WTC11 (cell line): ENCODE measurements around the gene PLEK. TPM values are rescaled to one million over a fixed set of nuclear protein-coding genes. Genes with fewer than 3 reads are reported as not detected.

Source experiments
- ATAC-seq: fragments of 200-7000 bp; cut with Tn5 transposase; 2 replicates; pipeline ENCODE4 v1.10.0; 2021; ENCODE audit warnings: mild to moderate bottlenecking, moderate library complexity
- CTCF ChIA-PET: fragments of 300-600 bp; sonication (Branson Sonifier 250); formaldehyde crosslinking; loops from one replicate; lab custom pipeline; 2021; ENCODE audit warnings: antibody characterized with exemption; lab: Charles Lee
- POLR2A ChIA-PET: fragments of 350-600 bp; sonication (Branson Sonifier 250); formaldehyde crosslinking; loops from one replicate; lab custom pipeline; 2021; ENCODE audit warnings: antibody characterized with exemption; lab: Charles Lee
- DNase-seq: peaks from one replicate; pipeline ENCODE4 v3.0.0; 2021; ENCODE audit warnings: low spot score
- H3K27ac Mint-ChIP-seq: 2 replicates; pipeline ENCODE4 v1.8.0; 2021; ENCODE audit warnings: mixed read lengths
- H3K27me3 Mint-ChIP-seq: 2 replicates; pipeline ENCODE4 v1.8.0; 2021; ENCODE audit warnings: low read depth, mild to moderate bottlenecking, moderate library complexity, mixed read lengths
- H3K36me3 Mint-ChIP-seq: 2 replicates; pipeline ENCODE4 v1.8.0; 2021; ENCODE audit warnings: mixed read lengths
- H3K4me1 Mint-ChIP-seq: 2 replicates; pipeline ENCODE4 v1.8.0; 2022; ENCODE audit warnings: mixed read lengths
- H3K4me3 Mint-ChIP-seq: 2 replicates; pipeline ENCODE4 v1.8.0; 2021; ENCODE audit warnings: mild to moderate bottlenecking, moderate library complexity, mixed read lengths
- H3K9me3 Mint-ChIP-seq: 2 replicates; pipeline ENCODE4 v1.8.0; 2021; ENCODE audit warnings: mixed read lengths
- E2F1 ChIP-seq: sonication (generic); formaldehyde crosslinking; IDR thresholded peaks from 2 replicates; pipeline ENCODE4 v1.8.0; 2022; ENCODE audit warnings: mild to moderate bottlenecking, missing genetic modification reagents
- ERG ChIP-seq: fragments of 250-450 bp; sonication (Bioruptor Pico); IDR thresholded peaks from 2 replicates; pipeline ENCODE4 v1.8.0; 2021; ENCODE audit warnings: mild to moderate bottlenecking
- ESRRA ChIP-seq: sonication (generic); formaldehyde crosslinking; IDR thresholded peaks from 2 replicates; pipeline ENCODE4 v1.8.1; 2022; ENCODE audit warnings: mild to moderate bottlenecking, missing genetic modification reagents, borderline replicate concordance
- FOXJ3 ChIP-seq: sonication (generic); formaldehyde crosslinking; IDR thresholded peaks from 2 replicates; pipeline ENCODE4 v1.9.0; 2021; ENCODE audit warnings: missing genetic modification reagents, mild to moderate bottlenecking, borderline replicate concordance
- NFYB ChIP-seq: sonication (generic); formaldehyde crosslinking; conservative IDR thresholded peaks from 2 replicates; pipeline ENCODE4 v1.8.0; 2022; ENCODE audit warnings: low read depth, missing genetic modification reagents
- NR2C2 ChIP-seq: sonication (generic); formaldehyde crosslinking; IDR thresholded peaks from 2 replicates; pipeline ENCODE4 v1.8.0; 2022; ENCODE audit warnings: mild to moderate bottlenecking, missing genetic modification reagents
- RORB ChIP-seq: fragments of 250-450 bp; sonication (Bioruptor Pico); IDR thresholded peaks from 2 replicates; pipeline ENCODE4 v1.9.0; 2021; ENCODE audit warnings: mild to moderate bottlenecking
- SOX15 ChIP-seq: fragments of 250-450 bp; sonication (Bioruptor Pico); IDR thresholded peaks from 2 replicates; pipeline ENCODE4 v1.9.0; 2021; ENCODE audit warnings: mild to moderate bottlenecking
- SP1 ChIP-seq: sonication (generic); formaldehyde crosslinking; conservative IDR thresholded peaks from 2 replicates; pipeline ENCODE4 v1.8.1; 2022; ENCODE audit warnings: missing genetic modification reagents
- STAT6 ChIP-seq: sonication (generic); formaldehyde crosslinking; conservative IDR thresholded peaks from 2 replicates; pipeline ENCODE4 v1.8.1; 2023; ENCODE audit warnings: mild to moderate bottlenecking, low read depth, missing genetic modification reagents, moderate library complexity
- ZNF219 ChIP-seq: sonication (generic); formaldehyde crosslinking; IDR thresholded peaks from 2 replicates; pipeline ENCODE4 v1.8.0; 2023; ENCODE audit warnings: missing genetic modification reagents, mild to moderate bottlenecking, borderline replicate concordance
- ZNF232 ChIP-seq: sonication (generic); formaldehyde crosslinking; IDR thresholded peaks from 2 replicates; pipeline ENCODE4 v1.8.0; 2022; ENCODE audit warnings: mild to moderate bottlenecking, missing genetic modification reagents
- ZNF416 ChIP-seq: fragments of 250-450 bp; sonication (Bioruptor Pico); IDR thresholded peaks from 2 replicates; pipeline ENCODE4 v1.9.0; 2021; ENCODE audit warnings: mild to moderate bottlenecking, inconsistent platforms
- ZSCAN18 ChIP-seq: fragments of 250-450 bp; sonication (Bioruptor Pico); IDR thresholded peaks from 2 replicates; pipeline ENCODE4 v2.1.2; 2022; ENCODE audit warnings: mild to moderate bottlenecking, moderate library complexity
- total RNA-seq: library from RNA; stranded (reverse); gene quantifications from 3 replicates; pipeline ENCODE4 v1.2.3, GENCODE V29; 2021
- TF ChIP-seq, protein P1 (sequence below): sonication (generic); formaldehyde crosslinking; IDR thresholded peaks from 2 replicates; pipeline ENCODE4 v1.8.1; 2023; ENCODE audit warnings: mild to moderate bottlenecking, missing genetic modification reagents, borderline replicate concordance
- TF ChIP-seq, protein P2 (sequence below): sonication (generic); formaldehyde crosslinking; IDR thresholded peaks from 2 replicates; pipeline ENCODE4 v1.8.1; 2022; ENCODE audit warnings: missing genetic modification reagents, borderline replicate concordance
- TF ChIP-seq, protein P3 (sequence below): sonication (generic); formaldehyde crosslinking; conservative IDR thresholded peaks from 2 replicates; pipeline ENCODE4 v1.8.1; 2022; ENCODE audit warnings: mild to moderate bottlenecking, missing genetic modification reagents
- TF ChIP-seq, protein P4 (sequence below): fragments of 250-450 bp; sonication (Bioruptor Pico); IDR thresholded peaks from 2 replicates; pipeline ENCODE4 v1.9.0; 2021; ENCODE audit warnings: moderate library complexity, mild to moderate bottlenecking, inconsistent platforms, borderline replicate concordance

PLEK gene
- total RNA-seq, 1 experiment from 2014 or later = 0.26 TPM

- TF ChIP-seq, protein P1, sequence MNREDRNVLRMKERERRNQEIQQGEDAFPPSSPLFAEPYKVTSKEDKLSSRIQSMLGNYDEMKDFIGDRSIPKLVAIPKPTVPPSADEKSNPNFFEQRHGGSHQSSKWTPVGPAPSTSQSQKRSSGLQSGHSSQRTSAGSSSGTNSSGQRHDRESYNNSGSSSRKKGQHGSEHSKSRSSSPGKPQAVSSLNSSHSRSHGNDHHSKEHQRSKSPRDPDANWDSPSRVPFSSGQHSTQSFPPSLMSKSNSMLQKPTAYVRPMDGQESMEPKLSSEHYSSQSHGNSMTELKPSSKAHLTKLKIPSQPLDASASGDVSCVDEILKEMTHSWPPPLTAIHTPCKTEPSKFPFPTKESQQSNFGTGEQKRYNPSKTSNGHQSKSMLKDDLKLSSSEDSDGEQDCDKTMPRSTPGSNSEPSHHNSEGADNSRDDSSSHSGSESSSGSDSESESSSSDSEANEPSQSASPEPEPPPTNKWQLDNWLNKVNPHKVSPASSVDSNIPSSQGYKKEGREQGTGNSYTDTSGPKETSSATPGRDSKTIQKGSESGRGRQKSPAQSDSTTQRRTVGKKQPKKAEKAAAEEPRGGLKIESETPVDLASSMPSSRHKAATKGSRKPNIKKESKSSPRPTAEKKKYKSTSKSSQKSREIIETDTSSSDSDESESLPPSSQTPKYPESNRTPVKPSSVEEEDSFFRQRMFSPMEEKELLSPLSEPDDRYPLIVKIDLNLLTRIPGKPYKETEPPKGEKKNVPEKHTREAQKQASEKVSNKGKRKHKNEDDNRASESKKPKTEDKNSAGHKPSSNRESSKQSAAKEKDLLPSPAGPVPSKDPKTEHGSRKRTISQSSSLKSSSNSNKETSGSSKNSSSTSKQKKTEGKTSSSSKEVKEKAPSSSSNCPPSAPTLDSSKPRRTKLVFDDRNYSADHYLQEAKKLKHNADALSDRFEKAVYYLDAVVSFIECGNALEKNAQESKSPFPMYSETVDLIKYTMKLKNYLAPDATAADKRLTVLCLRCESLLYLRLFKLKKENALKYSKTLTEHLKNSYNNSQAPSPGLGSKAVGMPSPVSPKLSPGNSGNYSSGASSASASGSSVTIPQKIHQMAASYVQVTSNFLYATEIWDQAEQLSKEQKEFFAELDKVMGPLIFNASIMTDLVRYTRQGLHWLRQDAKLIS (CRISPR knock-in tag) = no peak
- TF ChIP-seq FOXJ3 (CRISPR knock-in tag) (no peak), ZNF232 (CRISPR knock-in tag) (no peak), E2F1 (no peak)
- TF ChIP-seq, all 79 proteins: peak for 0
Measured at GRCh38 chr2:68374184-68374583, 9.1 kb downstream of the PLEK start (continued).

- Mint-ChIP-seq H3K27me3 (no peaks in the 10 kb centered on the region), H3K9me3 (no peaks in the 10 kb centered on the region), H3K4me1 (peaks cover 4% of the 10 kb centered on the region), H3K27ac (no peak overlapping the region), H3K4me3 (no peak overlapping the region), H3K36me3 (no peaks in the 10 kb centered on the region)
- TF ChIP-seq ERG (CRISPR knock-in tag) = no peak
- TF ChIP-seq SP1 (CRISPR knock-in tag) = no peak
- no peak for TF ChIP-seq STAT6
- TF ChIP-seq ZSCAN18 (CRISPR knock-in tag) = no peak
- no peak for TF ChIP-seq ZNF416
- no peak for TF ChIP-seq ZNF219 (CRISPR knock-in tag)
- TF ChIP-seq SOX15 (CRISPR knock-in tag) = no peak
- no peak for TF ChIP-seq RORB (CRISPR knock-in tag)
- no peak for TF ChIP-seq ESRRA (CRISPR knock-in tag)
- TF ChIP-seq, protein P2, sequence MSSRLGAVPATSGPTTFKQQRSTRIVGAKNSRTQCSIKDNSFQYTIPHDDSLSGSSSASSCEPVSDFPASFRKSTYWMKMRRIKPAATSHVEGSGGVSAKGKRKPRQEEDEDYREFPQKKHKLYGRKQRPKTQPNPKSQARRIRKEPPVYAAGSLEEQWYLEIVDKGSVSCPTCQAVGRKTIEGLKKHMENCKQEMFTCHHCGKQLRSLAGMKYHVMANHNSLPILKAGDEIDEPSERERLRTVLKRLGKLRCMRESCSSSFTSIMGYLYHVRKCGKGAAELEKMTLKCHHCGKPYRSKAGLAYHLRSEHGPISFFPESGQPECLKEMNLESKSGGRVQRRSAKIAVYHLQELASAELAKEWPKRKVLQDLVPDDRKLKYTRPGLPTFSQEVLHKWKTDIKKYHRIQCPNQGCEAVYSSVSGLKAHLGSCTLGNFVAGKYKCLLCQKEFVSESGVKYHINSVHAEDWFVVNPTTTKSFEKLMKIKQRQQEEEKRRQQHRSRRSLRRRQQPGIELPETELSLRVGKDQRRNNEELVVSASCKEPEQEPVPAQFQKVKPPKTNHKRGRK = no peak
- TF ChIP-seq, protein P3, sequence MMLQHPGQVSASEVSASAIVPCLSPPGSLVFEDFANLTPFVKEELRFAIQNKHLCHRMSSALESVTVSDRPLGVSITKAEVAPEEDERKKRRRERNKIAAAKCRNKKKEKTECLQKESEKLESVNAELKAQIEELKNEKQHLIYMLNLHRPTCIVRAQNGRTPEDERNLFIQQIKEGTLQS (CRISPR knock-in tag) = no peak
- TF ChIP-seq NFYB (CRISPR knock-in tag) = no peak
- TF ChIP-seq, protein P4, sequence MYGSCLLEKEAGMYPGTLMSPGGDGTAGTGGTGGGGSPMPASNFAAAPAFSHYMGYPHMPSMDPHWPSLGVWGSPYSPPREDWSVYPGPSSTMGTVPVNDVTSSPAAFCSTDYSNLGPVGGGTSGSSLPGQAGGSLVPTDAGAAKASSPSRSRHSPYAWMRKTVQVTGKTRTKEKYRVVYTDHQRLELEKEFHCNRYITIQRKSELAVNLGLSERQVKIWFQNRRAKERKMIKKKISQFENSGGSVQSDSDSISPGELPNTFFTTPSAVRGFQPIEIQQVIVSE = no peak
- TF ChIP-seq NR2C2 (CRISPR knock-in tag) = no peak
- DNase-seq (no peak), ATAC-seq (no peak)
- ChIA-PET CTCF (no interaction called here), POLR2A (no interaction called here)
Measured at GRCh38 chr2:68375582-68375981, 10.5 kb downstream of the PLEK start.
